Measurements from ENCODE around the gene KIF16B.

KIF16B gene

DNA sequence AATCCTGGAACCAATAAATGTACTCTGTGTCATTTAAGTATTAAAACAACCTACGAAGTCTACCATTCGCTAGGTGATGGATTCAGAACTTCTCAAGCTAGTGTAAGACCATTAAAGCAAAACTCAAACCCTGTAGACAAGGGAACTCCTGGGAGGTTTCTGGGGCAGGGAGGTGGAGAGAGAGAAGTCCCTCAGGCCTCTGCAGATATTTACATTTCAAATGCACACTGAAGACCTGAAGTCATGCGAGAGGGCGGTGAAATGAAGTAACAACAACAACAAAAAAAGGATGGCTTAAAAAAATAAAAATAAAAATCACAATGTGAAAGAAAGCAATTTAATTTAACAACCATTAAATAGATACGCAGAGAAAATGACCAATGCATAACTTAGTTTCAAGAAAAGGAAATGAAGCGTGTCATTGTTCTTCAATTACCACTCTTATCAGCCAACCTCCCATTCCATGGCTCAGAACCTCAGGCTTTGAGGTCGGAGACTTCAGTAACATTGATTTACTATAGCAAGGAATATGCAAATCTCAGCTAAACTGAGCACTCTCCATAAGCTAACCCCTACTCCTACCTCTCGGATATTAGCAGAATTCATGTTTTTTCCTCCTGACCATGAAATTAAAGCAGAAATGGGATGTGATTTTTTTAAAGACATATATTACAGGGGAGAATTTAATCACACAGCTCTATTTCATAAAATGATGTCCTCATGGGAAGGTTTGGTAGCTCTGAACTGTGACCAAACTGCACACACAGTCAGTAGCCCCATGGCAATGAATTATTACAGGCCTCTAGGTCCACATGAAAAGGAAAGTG, 140.6 kb downstream of the KIF16B start:
- no peak for DNase-seq (ENCODE audit: low spot score)

DNA sequence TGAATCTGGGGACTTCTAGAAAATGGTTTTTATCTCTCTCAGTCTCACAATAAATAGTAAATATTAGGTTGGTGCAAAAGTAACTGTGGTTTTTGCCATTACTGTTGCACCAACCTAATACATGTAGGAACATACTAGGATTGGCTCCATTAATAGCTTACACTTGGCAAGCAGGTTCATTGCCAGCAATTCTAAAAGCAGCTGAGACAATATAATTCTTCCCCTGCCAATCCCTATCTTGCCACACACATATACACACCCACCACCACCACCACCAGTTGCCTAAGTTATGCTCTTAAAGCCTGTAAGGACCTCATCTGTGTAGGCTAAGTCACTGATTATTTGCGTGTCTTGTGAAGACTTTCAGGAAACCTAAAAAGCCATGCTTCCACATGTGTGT, 145.1 kb downstream of the KIF16B start:
- DNase-seq (ENCODE audit: low spot score), result no peak

DNA sequence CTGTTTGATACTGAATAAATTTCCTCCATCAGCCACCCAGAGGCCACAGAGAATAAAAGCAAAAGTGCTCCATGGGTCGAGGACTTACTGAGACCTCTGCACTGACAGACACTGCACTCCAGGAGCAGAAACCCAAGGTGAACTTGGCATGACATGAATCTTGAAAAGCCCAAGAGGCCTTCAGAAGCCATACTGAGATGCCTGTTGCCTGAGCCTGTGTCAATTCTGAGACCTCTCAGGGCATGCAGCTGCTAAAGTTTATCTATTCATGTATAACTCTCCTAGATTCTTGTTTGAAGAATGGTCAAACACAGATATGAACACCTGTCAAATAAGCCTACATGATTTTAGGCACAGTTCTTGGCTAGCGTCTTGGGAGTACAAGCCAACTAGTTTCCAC, 145.7 kb downstream of the KIF16B start:
- DNase-seq (ENCODE audit: low spot score), result no peak

DNA sequence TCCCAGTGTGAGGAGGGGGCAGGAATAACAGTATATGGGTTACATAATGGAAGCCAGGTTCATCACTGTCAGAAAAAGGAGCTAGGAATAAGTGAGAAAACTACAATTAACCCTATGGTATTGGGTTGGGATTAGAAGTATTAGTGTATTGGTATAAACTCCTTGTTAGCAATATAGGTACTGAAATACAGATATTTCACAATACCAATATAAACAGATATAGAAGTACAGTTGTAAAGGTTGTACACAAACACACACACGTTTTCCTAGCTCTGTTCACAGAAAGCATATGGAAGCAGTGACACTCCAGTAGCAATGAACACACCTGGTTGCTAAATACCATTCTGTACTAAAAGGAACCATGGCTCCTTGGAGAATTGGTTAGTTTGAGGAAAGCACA, 148.5 kb downstream of the KIF16B start:
- no peak for DNase-seq (ENCODE audit: low spot score)

DNA sequence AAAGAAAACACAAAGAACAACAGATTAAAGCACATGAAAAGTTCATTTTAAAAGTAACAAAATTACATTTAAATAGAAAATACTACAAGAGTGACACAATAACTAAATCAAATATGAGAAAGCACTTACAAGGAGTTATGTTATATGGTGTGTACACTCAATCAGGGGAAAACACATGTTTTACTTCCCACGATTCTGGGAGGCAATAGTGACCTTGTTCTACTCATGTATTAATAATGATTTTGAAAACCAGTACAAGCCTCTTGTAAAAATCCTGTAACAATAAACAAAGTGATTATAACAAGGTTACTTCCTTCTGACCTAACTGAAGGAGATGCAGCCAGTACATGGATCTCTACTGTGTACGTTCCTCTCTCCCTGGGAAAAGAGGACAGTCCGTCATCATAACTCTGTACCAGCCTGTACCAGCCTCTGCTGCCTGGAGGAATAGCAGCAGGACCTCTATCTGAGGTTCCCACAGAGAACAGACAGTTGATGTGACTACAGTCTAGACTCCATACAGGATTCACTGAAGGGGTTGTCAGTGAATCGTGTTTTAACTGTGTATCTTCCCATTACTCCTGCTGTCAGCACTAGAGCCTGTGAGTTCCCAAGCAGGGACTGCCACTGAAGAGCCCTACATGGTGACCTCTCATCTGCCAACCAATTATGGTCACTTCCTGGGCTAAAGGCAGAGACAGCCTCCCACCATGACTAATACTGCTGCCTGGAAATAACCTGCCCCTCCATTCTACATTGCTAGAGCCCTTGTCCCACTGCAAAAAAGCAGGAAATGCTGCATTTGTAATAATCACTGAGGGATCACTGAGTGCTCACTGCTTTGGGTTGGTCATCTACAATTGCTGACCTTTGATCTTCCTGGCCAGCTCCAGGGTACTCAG, 149.7 kb downstream of the KIF16B start:
- no peak for DNase-seq (ENCODE audit: low spot score)

DNA sequence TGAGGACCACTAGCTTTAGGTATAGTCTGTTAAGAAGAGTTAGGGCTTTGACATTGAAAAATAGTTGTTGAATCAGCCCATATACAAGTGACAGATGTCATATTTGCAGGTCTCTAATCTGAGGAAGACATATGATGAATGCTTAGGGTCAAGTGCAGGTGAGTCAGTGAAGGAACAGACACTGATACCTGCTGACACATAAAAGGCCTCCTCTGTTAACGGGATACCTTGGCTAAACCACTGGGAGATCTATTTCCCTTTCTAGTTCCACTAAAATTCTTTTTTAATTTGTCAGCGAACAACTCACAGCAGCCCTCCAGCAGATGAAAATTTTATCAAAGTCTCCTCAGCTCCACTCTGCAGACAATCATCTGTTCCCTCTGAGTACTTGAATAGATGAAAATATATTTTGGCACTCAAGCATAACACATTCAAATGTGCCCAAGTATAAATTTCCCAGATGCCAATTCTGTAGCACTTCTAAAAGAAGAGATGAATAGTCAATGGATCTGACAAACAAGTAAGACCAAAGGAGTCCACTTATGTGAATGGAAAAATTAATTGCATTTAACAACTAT, 154.0 kb downstream of the KIF16B start:
- DNase-seq (ENCODE audit: low spot score), result no peak

DNA sequence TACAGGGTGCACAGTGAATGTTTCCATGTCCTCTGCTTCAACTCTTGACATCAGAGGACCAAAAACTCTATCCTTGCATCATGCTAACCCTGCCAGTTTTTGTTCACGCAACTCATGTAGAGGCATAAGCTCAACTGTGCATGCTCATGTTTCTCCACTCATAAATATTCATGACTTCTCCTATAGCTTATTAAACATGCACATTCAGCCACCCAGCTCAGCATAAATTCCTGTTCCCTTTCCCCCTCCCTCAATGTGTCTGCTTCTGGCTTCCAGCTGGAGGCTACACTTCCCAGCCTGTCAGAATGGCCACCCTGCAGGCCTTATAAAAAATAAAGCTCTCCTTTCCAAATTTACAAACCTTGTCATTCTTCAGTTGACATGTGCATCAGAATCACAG, 154.6 kb downstream of the KIF16B start:
- DNase-seq (ENCODE audit: low spot score), result no peak

DNA sequence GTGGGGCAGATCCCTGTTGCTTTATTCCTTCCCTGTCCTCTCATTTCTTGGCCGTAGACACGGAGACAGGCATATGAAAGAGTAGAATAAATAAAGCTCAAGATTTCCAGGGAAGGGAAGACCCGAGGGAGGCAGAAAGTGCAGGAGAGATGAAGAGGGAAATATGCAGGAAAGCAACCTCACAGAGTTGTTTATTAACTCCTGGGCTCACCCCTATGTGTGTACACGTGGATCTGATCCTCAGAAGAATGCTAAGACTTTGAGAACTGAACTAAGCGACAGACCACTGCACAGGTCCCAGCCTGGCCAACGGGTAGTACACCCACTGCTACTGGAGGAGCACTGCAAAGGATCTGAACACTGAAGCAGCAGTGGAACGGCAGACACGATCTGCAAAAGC, 156.2 kb downstream of the KIF16B start:
- DNase-seq (ENCODE audit: low spot score), result no peak

DNA sequence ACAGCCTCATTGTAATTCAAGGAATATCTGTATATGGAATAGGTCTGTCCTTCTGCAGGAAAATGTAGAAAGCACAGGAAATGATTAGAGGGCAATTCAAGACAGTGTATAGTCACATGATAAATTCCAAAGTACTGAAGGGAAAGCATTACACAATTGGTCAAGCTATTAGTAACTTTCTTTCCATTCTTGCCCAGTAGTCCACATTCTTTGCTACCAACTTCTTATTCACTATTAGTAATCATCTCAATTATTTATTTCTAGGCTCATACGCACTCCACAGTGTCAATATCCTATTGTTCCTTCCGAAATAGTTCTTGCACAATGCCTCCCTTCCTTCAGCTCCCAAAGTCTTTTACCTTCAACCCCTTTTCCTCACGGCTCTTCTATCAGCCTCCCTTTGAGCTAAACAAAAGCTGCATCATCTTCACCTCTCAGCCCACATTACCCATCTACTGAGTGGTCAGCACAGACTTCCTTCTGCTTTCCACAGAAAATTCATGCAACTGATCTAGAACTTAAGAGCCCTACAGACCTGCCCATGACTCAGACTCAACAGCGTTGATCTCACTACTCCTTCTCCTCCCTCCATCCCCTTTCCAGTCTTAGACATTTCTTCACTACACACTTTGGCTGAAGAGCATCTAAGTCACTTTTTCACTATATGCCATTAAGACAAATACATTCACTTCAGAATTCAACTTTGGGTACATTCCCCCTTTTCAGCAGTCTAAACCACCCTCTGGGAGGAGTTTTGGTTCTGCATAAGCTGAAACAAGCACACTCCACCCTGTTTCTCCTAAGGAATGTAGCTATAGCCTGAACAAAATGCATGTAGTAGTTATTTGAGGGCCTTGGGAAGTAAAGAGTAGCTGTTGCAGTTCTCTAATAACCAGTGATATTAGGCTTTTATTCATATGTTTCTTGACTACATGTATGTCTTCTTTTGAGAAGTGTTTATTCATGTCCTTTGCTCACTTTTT, 157.9 kb downstream of the KIF16B start:
- no peak for DNase-seq (ENCODE audit: low spot score)

DNA sequence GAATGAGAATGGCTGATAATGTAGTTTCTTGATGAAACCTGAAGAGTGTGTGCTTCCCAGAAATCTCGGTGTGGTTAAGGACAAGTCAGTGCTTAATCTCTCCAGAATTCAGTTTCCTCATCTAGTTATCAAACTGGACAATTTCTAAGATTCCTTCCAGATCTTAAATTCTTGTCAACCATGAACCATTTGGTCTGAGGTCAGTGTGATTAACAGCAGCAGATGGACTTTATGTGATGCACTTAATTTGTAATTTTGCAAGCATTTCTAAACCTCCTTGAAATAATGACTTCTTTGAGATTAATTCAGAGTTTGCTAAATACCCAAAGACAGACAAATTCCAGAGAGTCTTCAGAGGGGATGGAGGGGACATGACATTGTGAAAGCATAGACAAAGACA, 160.3 kb downstream of the KIF16B start:
- DNase-seq (ENCODE audit: low spot score), result no peak

DNA sequence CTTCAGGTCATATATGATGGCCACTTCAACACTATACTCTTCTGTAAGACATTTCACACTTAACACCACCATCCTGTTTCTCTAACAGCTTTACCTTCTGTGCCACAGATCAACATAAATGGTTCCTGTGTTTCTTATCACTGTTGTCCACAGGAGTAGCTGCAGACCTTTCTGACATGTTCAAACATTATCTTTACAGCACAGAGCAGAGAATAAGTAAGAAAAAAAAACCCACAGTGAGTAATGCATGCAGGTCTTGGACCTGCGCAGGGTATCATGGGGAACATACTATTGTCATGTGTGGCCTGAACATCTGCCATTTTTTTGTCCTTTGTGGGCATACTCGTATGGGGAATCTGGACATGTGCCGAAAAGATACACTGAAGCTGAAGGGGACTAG, 161.9 kb downstream of the KIF16B start:
- DNase-seq (ENCODE audit: low spot score), result no peak

DNA sequence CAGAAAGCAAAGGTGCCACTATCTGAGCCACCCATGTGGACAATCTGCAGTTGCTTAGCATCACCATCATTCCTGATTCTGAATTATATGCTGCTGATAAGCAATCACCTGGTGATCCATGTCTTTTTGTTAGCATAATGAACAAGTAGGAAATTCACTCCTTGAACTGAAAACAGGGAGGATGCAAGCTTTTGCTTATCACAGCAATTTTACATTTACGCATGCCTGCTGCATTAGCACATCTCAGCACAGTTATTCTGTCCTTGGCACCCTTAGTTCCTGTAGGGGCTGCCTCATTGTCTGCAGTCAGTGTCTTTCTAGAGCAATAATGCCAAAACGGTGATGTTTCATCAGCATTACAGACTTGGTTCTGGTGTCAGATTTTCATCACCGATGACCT, 162.6 kb downstream of the KIF16B start:
- DNase-seq (ENCODE audit: low spot score), result no peak

DNA sequence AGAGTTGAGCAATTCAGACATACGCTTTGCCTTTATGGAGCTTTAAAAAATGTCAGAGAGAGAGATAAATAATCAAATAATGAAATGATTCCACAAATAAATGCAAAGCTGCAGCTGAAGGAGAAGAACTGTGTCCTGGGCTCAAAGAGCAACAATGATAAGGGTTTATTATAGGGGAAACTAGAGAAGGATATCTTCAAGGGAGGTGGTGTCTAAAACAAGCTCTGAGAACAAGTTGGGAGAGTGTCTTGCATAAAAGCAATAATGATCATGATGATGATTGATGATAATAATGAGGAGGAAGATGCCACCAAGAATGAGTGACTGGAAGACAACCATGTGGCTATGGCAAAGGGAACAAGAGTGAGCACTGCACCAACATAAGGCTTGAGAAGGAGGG, 164.3 kb downstream of the KIF16B start:
- no peak for DNase-seq (ENCODE audit: low spot score)

DNA sequence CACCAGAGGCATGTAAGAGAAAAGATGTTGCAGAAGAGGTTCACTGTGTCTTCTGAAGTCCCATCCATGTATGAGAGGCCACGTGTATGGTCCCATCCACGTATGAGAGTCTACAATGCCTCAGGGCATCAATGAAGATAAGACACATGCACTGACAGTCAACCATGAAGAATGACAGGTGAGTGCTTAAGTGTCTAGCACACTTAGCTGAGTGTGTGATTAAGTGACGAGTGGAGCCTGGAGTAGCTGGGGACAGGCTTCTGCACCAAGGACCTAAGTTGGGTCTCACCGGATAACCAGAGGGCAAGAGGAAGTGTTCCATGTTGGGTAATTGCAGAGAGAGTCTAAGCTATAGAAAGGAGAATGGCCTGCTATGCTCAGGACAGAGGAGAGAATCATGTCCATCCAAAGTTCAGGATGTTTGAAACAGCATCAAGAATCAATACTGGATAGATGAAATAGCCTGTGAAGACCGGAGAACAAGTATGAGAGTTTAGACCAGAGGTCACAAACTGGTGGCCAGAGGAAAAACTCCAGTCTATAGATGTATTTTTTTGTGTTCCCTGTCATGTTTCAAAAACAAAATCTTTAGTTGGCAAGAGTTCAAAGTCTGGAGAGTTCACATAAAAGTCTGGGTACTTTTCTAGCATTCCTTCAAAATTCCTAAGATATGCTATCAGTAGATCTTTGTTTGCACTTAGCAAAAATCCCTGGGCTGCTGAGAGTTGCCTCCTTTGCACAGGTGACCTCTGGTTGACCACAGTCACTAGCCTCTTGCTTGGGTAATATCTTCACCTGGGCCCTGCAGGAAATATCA, 165.8 kb downstream of the KIF16B start:
- no peak for DNase-seq (ENCODE audit: low spot score)

DNA sequence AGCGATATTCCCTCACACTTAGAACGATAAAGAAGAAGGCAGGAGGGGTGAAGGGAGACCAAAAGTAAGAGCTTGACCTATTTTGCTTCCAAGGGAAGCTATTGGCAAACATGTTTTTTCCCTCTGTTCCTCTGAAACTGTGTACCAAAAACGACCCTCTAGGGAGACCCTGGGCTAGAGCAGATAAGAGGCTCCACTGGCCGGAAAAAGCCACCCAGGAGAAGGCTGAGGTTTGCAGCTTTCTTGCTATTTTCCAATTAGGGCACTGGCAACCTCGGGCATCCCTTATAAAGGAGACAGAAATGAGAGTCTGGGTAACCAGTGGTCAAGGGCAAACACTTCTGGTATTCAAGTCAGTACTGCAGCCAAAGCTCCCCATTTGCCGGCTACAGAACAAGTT, 168.0 kb downstream of the KIF16B start:
- DNase-seq (ENCODE audit: low spot score), result no peak

DNA sequence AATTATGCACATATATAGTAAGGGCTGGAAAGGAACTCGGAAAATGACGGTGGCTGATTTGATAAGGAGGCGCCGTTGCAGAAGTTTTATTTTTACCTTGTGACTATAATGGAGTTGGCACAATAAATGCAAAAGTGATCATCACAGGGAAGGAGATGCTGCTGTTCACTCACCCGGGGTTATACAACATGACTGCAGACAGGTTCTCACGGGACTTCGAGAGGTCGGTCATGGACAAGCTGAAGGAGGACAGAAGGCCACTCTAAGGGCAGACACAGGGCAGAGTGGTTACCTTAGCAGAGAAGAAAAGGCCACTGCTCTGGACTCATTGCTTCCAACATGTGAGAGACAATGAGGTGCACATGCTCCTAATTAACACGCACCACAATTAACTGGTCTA, 168.6 kb downstream of the KIF16B start:
- DNase-seq (ENCODE audit: low spot score), result no peak

DNA sequence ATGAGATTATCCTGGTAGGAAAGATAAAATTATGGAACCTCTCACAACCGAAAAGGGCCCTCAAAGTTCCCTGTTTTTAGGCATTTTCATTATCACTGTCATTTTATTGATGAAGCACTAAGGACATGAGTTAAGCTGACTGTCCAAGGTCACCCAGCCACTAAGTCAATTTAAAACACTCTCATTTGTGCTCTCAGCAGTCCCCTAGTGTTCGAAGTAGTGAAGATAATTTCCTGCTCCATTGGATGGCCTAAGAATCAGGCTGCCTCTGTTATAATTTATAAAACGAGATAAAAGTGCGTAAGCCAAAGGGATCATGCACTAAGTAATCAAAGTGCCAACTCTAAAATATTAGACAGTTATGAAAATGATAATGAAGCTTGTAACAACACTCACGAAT, 169.1 kb downstream of the KIF16B start:
- no peak for DNase-seq (ENCODE audit: low spot score)

DNA sequence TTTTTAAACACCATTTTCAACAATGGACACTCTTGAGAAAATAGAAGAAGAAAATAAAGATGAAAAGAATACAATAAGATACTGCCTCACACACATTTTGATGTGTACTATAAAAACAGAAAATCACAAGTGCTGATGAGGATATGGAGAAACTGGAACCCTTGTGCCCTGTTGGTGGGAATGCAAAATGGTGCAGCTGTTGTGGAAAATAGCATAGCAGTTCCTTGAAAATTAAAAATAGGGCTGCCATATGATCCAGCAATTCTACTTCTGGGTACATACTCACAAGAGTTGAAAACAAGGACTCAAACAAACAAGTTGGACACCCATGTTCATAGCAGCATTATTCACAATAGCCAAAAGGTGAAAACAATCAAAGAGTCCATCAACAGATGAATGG, 173.0 kb downstream of the KIF16B start:
- DNase-seq (ENCODE audit: low spot score), result no peak

DNA sequence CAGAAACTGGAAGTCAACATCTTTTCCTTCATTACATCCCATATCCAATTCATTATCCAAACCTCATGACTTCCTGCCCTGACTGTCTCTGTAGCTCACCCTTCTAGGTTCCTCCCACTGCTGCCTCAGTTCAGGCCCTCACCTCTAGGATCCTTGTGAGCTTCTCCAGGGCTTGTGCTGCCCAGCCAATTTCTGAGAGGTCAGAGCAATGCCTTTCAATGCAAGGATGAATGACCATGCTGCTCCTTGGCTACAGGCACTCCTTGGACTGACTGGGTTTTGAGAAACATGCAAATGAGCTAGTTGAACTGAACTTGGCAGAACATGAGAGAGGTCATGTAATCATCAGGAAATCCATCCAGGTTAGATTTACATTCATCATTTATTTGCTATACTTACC, 173.4 kb downstream of the KIF16B start:
- no peak for DNase-seq (ENCODE audit: low spot score)

DNA sequence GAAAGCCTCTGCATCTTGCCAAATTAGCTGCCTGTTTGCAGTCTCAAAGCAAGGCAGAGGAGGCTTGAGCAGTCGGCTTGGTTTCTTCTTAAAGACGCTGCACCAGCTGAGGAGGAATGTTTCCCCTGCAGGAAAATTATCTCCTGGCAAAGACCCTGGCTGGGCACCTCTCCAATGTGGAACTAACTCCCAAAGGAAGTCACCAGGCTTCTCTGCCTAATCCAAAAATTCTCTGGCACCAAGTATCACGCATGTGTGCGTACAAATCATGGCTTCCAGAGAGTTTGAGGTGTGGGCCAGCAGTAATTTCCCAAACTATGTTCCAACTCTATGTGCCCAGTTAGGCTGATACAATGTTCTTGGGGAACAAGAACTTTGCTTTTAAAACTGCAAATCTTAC, 176.2 kb downstream of the KIF16B start:
- DNase-seq (ENCODE audit: low spot score), result no peak

DNA sequence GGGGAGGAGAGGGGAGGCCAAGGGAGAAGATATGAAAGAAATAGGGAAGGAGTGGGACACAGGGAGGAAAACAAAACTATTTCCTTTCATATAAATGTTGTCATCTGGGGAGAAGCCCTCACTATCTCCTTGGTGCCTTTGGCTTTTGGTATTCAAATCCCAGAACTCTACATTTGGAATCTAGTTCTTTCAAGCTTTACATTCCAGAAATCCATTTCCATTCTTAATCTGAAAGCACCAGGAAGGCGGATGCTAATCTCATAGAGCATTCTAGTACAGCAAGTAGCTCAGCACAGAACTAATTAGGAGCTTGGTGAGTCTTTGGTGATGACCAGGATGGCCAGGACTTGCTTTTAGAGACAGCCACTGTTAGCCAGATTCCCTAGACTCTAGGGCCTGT, 177.9 kb downstream of the KIF16B start:
- DNase-seq (ENCODE audit: low spot score), result no peak

Measured in SW480 (cell line).